HAP-1 (cell line): ENCODE results near the gene MYO5A.
"Not testable (repeated sequence)": the region's sequence is repeated elsewhere in the genome, so short reads cannot be mapped to it uniquely, and the experiment has no call there.

ENCODE experiments used
- DNase-seq, 2 experiments: peaks; one replicate each; pipeline ENCODE4 v3.0.0-alpha.2; 2016 to 2020; ENCODE audit warnings: low spot score in 2 of 2
- H3K27me3 ChIP-seq: fragments of 250-450 bp; sonication (Bioruptor Pico); 2 replicates; pipeline ENCODE4 v1.5.1; 2020; ENCODE audit warnings: low read depth, mild to moderate bottlenecking, moderate library complexity
- H3K36me3 ChIP-seq: fragments of 250-450 bp; sonication (Bioruptor Pico); replicated peaks from 2 replicates; pipeline ENCODE4 v1.5.1; 2020; ENCODE audit warnings: mild to moderate bottlenecking
- H3K4me1 ChIP-seq: fragments of 250-450 bp; sonication (Bioruptor Pico); 2 replicates; pipeline ENCODE4 v1.5.1; 2020; ENCODE audit warnings: mild to moderate bottlenecking
- H3K4me3 ChIP-seq: fragments of 250-450 bp; sonication (Bioruptor Pico); 2 replicates; pipeline ENCODE4 v1.5.1; 2020; ENCODE audit warnings: mild to moderate bottlenecking, moderate library complexity
- H3K9me3 ChIP-seq: fragments of 250-450 bp; sonication (Bioruptor Pico); 2 replicates; pipeline ENCODE4 v1.5.1; 2020; ENCODE audit warnings: mild to moderate bottlenecking, moderate library complexity
- in situ Hi-C: fragments of 300-500 bp; cut with MboI; formaldehyde crosslinking; loops from 3 replicates; pipeline ENCODE4 v1.14.3; 2020; ENCODE audit warnings: low sequenced_read_pairs, inconsistent platforms, mixed read lengths

Gene MYO5A

GRCh38 chr15:52528564-52529340, at the start of gene MYO5A:
MYO5A (minus strand) TSS chr15:52528880; CDS start chr15:52528806, 74 bp downstream.
- Histone ChIP-seq H3K36me3 (no peaks in the 10 kb centered on the region), H3K4me3 (peak within 1 kb of the TSS; percentile 85), H3K9me3 (no peaks in the 10 kb centered on the region), H3K27me3 (no peaks in the 10 kb centered on the region), H3K4me1 (peaks cover 23% of the 10 kb centered on the region)
- DNase-seq: peak; percentile 56 to 79
- in situ Hi-C loops: no loop called here

GRCh38 chr15:52576692-52577091, 48.0 kb upstream of the MYO5A start:
- no peak overlapping the region for H3K4me3 ChIP-seq

GRCh38 chr15:52575573-52575972, 46.9 kb upstream of the MYO5A start:
- DNase-seq, H3K27me3 ChIP-seq, H3K9me3 ChIP-seq, in situ Hi-C loops, H3K4me1 ChIP-seq, H3K4me3 ChIP-seq, H3K36me3 ChIP-seq: not testable (repeated sequence)

More at GRCh38 chr15:52576692-52577091, 48.0 kb upstream of the MYO5A start:
- Histone ChIP-seq H3K4me1 (no peaks in the 10 kb centered on the region), H3K9me3 (no peaks in the 10 kb centered on the region), H3K36me3 (no peaks in the 10 kb centered on the region), H3K27me3 (no peaks in the 10 kb centered on the region)
- DNase-seq: no peak
- in situ Hi-C loops: no loop called here

- Histone ChIP-seq H3K9me3 (no peaks in the 10 kb centered on the region), H3K27me3 (no peaks in the 10 kb centered on the region), H3K4me3 (no peak overlapping the region), H3K36me3 (no peaks in the 10 kb centered on the region), H3K4me1 (no peaks in the 10 kb centered on the region)
- DNase-seq: no peak
- in situ Hi-C loops: no loop called here
Measured at GRCh38 chr15:52575072-52575471, 46.4 kb upstream of the MYO5A start.

GRCh38 chr15:52574623-52575022, 45.9 kb upstream of the MYO5A start:
- in situ Hi-C loops, H3K4me1 ChIP-seq, H3K36me3 ChIP-seq, DNase-seq, H3K27me3 ChIP-seq, H3K4me3 ChIP-seq, H3K9me3 ChIP-seq: not testable (repeated sequence)

- in situ Hi-C loops: no loop called here
- Histone ChIP-seq H3K4me1 (peaks cover 16% of the 10 kb centered on the region), H3K27me3 (no peaks in the 10 kb centered on the region), H3K9me3 (no peaks in the 10 kb centered on the region), H3K4me3 (peak within 1 kb of the TSS; percentile 61), H3K36me3 (no peaks in the 10 kb centered on the region)
- DNase-seq: peak; percentile 91 to 95
Measured at GRCh38 chr15:52568601-52569585, 40.2 kb upstream of the MYO5A start, which contains the start of gene ARPP19. ARPP19 (minus strand) TSS chr15:52569030; CDS start chr15:52568892, 138 bp downstream.

GRCh38 chr15:52567871-52568600, 39.4 kb upstream of the MYO5A start:
- peaks cover 22% of the 10 kb centered on the region for H3K4me1 ChIP-seq
- no peaks in the 10 kb centered on the region for H3K9me3 ChIP-seq
- in situ Hi-C loops: no loop called here
- no peaks in the 10 kb centered on the region for H3K36me3 ChIP-seq
- H3K27me3 ChIP-seq: no peaks in the 10 kb centered on the region
- H3K4me3 ChIP-seq: peak overlapping the region; percentile 61
- peak in 1 of 2 experiments; percentile 41 for DNase-seq

- peak overlapping the region; percentile 61 for H3K4me3 ChIP-seq
- H3K4me1 ChIP-seq: peaks cover 24% of the 10 kb centered on the region
- in situ Hi-C loops: no loop called here
- no peaks in the 10 kb centered on the region for H3K36me3 ChIP-seq
- no peaks in the 10 kb centered on the region for H3K27me3 ChIP-seq
- H3K9me3 ChIP-seq: no peaks in the 10 kb centered on the region
- DNase-seq: no peak
Measured at GRCh38 chr15:52566889-52567288, 38.2 kb upstream of the MYO5A start.

GRCh38 chr15:52565417-52566358, 37.0 kb upstream of the MYO5A start:
- H3K36me3 ChIP-seq, H3K9me3 ChIP-seq, DNase-seq, H3K4me3 ChIP-seq, H3K27me3 ChIP-seq, in situ Hi-C loops: not testable (repeated sequence)
- peaks cover 24% of the 10 kb centered on the region for H3K4me1 ChIP-seq

GRCh38 chr15:52563501-52564060, 34.9 kb upstream of the MYO5A start:
- peaks cover 24% of the 10 kb centered on the region for H3K4me1 ChIP-seq
- H3K36me3 ChIP-seq: peaks cover 10% of the 10 kb centered on the region
- in situ Hi-C loops: no loop called here
- no peak overlapping the region for H3K4me3 ChIP-seq
- no peaks in the 10 kb centered on the region for H3K27me3 ChIP-seq
- no peaks in the 10 kb centered on the region for H3K9me3 ChIP-seq
- DNase-seq: peak in 1 of 2 experiments; percentile 88

- in situ Hi-C loops: no loop called here
- Histone ChIP-seq H3K27me3 (no peaks in the 10 kb centered on the region), H3K4me1 (peaks cover 14% of the 10 kb centered on the region), H3K36me3 (peaks cover 35% of the 10 kb centered on the region), H3K4me3 (no peak overlapping the region), H3K9me3 (no peaks in the 10 kb centered on the region)
- DNase-seq: no peak
Measured at GRCh38 chr15:52559575-52559974, 30.9 kb upstream of the MYO5A start.

GRCh38 chr15:52559022-52559421, 30.3 kb upstream of the MYO5A start:
- peaks cover 40% of the 10 kb centered on the region for H3K36me3 ChIP-seq
- no peak overlapping the region for H3K4me3 ChIP-seq
- in situ Hi-C loops: no loop called here
- no peaks in the 10 kb centered on the region for H3K27me3 ChIP-seq
- H3K4me1 ChIP-seq: peaks cover 9% of the 10 kb centered on the region
- peak in 1 of 2 experiments; percentile 2 for DNase-seq
- H3K9me3 ChIP-seq: no peaks in the 10 kb centered on the region
